Measurements from ENCODE around the gene ZNF277. TPM values are rescaled to one million over a fixed set of nuclear protein-coding genes. Genes with fewer than 3 reads are reported as not detected.

Gene ZNF277
- total RNA-seq, 1 experiment from 2014 or later: 21.3 TPM

- Histone ChIP-seq H3K4me3 (replicated peaks in 1 of 2; ENCODE audit: low read depth in 1 of 2, low read length in 2 of 2) (no peak overlapping the region), H3K36me3 (ENCODE audit: control insufficient read depth in 1 of 2, insufficient read depth in 2 of 2, low read length in 2 of 2) (no peaks in the 10 kb centered on the region), H3K27ac (ENCODE audit: low read depth, low read length) (no peak overlapping the region), H3K9me3 (ENCODE audit: control insufficient read depth in 1 of 2, insufficient read depth in 1 of 2, low read depth in 1 of 2, low read length in 2 of 2) (no peaks in the 10 kb centered on the region), H3K9ac (ENCODE audit: low read length) (no peak overlapping the region), H4K20me1 (ENCODE audit: insufficient read depth) (no peaks in the 10 kb centered on the region), H3K27me3 (ENCODE audit: insufficient read depth, low read length) (no peaks in the 10 kb centered on the region), H3K4me1 (ENCODE audit: control insufficient read depth in 1 of 2, insufficient read depth in 2 of 2, low read length in 2 of 2) (no peaks in the 10 kb centered on the region), H3K79me2 (ENCODE audit: insufficient read depth, low read length) (no peaks in the 10 kb centered on the region), H2AFZ (ENCODE audit: low read depth, low read length, poor library complexity, severe bottlenecking) (no peak overlapping the region), H3K4me2 (ENCODE audit: low read length) (no peak overlapping the region), H3K9me2 (ENCODE audit: insufficient read depth) (no peaks in the 10 kb centered on the region)
- no TSS peak for BruUV-seq (replicated peaks)
- intact Hi-C loops (cut with micrococcal nuclease): no loop called here
- CTCF ChIA-PET: no interaction called here
- ATAC-seq: no peak
- no peak for DNase-seq (ENCODE audit: low read depth, low spot score)
- TF ChIP-seq EZH2 (IDR thresholded peaks at IDR 0.05) (no peak), MAX (IDR thresholded peaks at IDR 0.05) (no peak), EGR1 (IDR thresholded peaks at IDR 0.05; ENCODE audit: low read depth) (no peak), SIN3A (IDR thresholded peaks at IDR 0.05; ENCODE audit: low read depth) (no peak), FOSL1 (IDR thresholded peaks at IDR 0.05; ENCODE audit: low read depth) (no peak), ATF3 (IDR thresholded peaks at IDR 0.05) (no peak), ZFX (IDR thresholded peaks at IDR 0.05) (no peak), ELF1 (IDR thresholded peaks at IDR 0.05; ENCODE audit: borderline replicate concordance, low read depth) (no peak), CBX3 (IDR thresholded peaks at IDR 0.05; ENCODE audit: low read depth) (no peak), POLR2AphosphoS5 (IDR thresholded peaks at IDR 0.05; ENCODE audit: low read depth, low read length) (no peak), YY1 (IDR thresholded peaks at IDR 0.05; ENCODE audit: extremely low read depth, insufficient replicate concordance, low read depth, low read length) (no peak), JUND (IDR thresholded peaks at IDR 0.05) (no peak), EZH2phosphoT487 (IDR thresholded peaks at IDR 0.05; ENCODE audit: borderline replicate concordance) (no peak), TCF7L2 (IDR thresholded peaks at IDR 0.05; ENCODE audit: borderline replicate concordance, extremely low read depth, insufficient read depth, insufficient read length) (no peak), ZNF274 (IDR thresholded peaks at IDR 0.05; ENCODE audit: low read depth, low read length) (no peak), CEBPB (IDR thresholded peaks at IDR 0.05; ENCODE audit: low read depth) (no peak), RAD21 (IDR thresholded peaks at IDR 0.05; ENCODE audit: low read depth) (no peak)
- TF ChIP-seq, protein P1, sequence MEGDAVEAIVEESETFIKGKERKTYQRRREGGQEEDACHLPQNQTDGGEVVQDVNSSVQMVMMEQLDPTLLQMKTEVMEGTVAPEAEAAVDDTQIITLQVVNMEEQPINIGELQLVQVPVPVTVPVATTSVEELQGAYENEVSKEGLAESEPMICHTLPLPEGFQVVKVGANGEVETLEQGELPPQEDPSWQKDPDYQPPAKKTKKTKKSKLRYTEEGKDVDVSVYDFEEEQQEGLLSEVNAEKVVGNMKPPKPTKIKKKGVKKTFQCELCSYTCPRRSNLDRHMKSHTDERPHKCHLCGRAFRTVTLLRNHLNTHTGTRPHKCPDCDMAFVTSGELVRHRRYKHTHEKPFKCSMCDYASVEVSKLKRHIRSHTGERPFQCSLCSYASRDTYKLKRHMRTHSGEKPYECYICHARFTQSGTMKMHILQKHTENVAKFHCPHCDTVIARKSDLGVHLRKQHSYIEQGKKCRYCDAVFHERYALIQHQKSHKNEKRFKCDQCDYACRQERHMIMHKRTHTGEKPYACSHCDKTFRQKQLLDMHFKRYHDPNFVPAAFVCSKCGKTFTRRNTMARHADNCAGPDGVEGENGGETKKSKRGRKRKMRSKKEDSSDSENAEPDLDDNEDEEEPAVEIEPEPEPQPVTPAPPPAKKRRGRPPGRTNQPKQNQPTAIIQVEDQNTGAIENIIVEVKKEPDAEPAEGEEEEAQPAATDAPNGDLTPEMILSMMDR (IDR thresholded peaks at IDR 0.05 in 2 of 3, conservative IDR thresholded peaks at IDR 0.05 in 1 of 3; ENCODE audit: borderline replicate concordance in 1 of 3, insufficient read depth in 1 of 3, low read depth in 2 of 3, low read length in 2 of 3): no peak
- TF ChIP-seq, protein P2, sequence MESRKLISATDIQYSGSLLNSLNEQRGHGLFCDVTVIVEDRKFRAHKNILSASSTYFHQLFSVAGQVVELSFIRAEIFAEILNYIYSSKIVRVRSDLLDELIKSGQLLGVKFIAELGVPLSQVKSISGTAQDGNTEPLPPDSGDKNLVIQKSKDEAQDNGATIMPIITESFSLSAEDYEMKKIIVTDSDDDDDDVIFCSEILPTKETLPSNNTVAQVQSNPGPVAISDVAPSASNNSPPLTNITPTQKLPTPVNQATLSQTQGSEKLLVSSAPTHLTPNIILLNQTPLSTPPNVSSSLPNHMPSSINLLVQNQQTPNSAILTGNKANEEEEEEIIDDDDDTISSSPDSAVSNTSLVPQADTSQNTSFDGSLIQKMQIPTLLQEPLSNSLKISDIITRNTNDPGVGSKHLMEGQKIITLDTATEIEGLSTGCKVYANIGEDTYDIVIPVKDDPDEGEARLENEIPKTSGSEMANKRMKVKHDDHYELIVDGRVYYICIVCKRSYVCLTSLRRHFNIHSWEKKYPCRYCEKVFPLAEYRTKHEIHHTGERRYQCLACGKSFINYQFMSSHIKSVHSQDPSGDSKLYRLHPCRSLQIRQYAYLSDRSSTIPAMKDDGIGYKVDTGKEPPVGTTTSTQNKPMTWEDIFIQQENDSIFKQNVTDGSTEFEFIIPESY (IDR thresholded peaks at IDR 0.05; ENCODE audit: extremely low read depth, insufficient replicate concordance, low read length): no peak
- TF ChIP-seq, protein P3, sequence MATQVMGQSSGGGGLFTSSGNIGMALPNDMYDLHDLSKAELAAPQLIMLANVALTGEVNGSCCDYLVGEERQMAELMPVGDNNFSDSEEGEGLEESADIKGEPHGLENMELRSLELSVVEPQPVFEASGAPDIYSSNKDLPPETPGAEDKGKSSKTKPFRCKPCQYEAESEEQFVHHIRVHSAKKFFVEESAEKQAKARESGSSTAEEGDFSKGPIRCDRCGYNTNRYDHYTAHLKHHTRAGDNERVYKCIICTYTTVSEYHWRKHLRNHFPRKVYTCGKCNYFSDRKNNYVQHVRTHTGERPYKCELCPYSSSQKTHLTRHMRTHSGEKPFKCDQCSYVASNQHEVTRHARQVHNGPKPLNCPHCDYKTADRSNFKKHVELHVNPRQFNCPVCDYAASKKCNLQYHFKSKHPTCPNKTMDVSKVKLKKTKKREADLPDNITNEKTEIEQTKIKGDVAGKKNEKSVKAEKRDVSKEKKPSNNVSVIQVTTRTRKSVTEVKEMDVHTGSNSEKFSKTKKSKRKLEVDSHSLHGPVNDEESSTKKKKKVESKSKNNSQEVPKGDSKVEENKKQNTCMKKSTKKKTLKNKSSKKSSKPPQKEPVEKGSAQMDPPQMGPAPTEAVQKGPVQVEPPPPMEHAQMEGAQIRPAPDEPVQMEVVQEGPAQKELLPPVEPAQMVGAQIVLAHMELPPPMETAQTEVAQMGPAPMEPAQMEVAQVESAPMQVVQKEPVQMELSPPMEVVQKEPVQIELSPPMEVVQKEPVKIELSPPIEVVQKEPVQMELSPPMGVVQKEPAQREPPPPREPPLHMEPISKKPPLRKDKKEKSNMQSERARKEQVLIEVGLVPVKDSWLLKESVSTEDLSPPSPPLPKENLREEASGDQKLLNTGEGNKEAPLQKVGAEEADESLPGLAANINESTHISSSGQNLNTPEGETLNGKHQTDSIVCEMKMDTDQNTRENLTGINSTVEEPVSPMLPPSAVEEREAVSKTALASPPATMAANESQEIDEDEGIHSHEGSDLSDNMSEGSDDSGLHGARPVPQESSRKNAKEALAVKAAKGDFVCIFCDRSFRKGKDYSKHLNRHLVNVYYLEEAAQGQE (IDR thresholded peaks at IDR 0.05; ENCODE audit: low read depth): no peak
- POLR2A ChIA-PET: no interaction called here
- RAD21 ChIA-PET (ENCODE audit: low non-redundant PET in 1 of 2, low total read pairs in 2 of 2, uncharacterized antibody in 2 of 2, unreplicated experiment in 2 of 2): no interaction called here
Measured at GRCh38 chr7:112359086-112359485, 152.6 kb downstream of the ZNF277 start.

Measured in HCT116 (cell line).